Bronchial epithelial cell (primary cell): ENCODE data around the gene SLC25A12. TPM values are rescaled to one million over a fixed set of nuclear protein-coding genes. Genes with fewer than 3 reads are reported as not detected.
A peak's percentile ranks its signal among the peaks of the same experiment; 100 is the strongest.

Source experiments
- DNase-seq: peaks from one replicate; pipeline ENCODE4 v3.0.0-alpha.2; 2010; ENCODE audit warnings: low read depth
- FAIRE-seq: peaks from 2 replicates; lab custom pipeline; 2011; peaks lifted over from hg19 to GRCh38; lab: Jason Lieb, UNC
- H3K27me3 ChIP-seq: 2 replicates; pipeline ENCODE4 v1.5.1; 2011; ENCODE audit warnings: low read length; ENCODE audit not compliant: control insufficient read depth, insufficient read depth
- H3K36me3 ChIP-seq: 2 replicates; pipeline ENCODE4 v1.5.1; 2011; ENCODE audit warnings: low read length; ENCODE audit not compliant: control insufficient read depth, insufficient read depth
- H3K4me3 ChIP-seq: 2 replicates; pipeline ENCODE4 v1.5.1; 2011; ENCODE audit warnings: mild to moderate bottlenecking, low read depth, low read length, control low read depth
- CTCF ChIP-seq: IDR thresholded peaks from 2 replicates; pipeline ENCODE4 v1.5.1; 2011; ENCODE audit warnings: mild to moderate bottlenecking, moderate library complexity, low read length, control low read depth, inconsistent platforms; ENCODE audit not compliant: insufficient read depth, severe bottlenecking
- total RNA-seq: library from RNA; depleted of rRNA; stranded (reverse); fragments of >200 nt; gene quantifications from 2 replicates; pipeline ENCODE4 v1.2.1, GENCODE V29; 2014

SLC25A12 gene
- 7.2 and 9.5 TPM in 2 replicates for total RNA-seq

- H3K36me3 ChIP-seq, result no peaks in the 10 kb centered on the region
- H3K27me3 ChIP-seq, result no peaks in the 10 kb centered on the region
- DNase-seq (peak; percentile 61), FAIRE-seq (no peak)
- H3K4me3 ChIP-seq, result peak within 1 kb of the TSS; percentile 85
- TF ChIP-seq CTCF, result no peak
These were observed at the start of gene SLC25A12 for GRCh38 chr2:171893824-171894611. Gene SLC25A12 (minus strand): TSS chr2:171894244. CDS start chr2:171894214, 30 bp downstream.

- Histone ChIP-seq H3K36me3 (no peaks in the 10 kb centered on the region), H3K27me3 (no peaks in the 10 kb centered on the region), H3K4me3 (no peak overlapping the region)
- TF ChIP-seq CTCF, result no peak
- no peak for DNase-seq
- FAIRE-seq, result no peak
These were observed 47.3 kb upstream of the SLC25A12 start for GRCh38 chr2:171941316-171941699.

DNA sequence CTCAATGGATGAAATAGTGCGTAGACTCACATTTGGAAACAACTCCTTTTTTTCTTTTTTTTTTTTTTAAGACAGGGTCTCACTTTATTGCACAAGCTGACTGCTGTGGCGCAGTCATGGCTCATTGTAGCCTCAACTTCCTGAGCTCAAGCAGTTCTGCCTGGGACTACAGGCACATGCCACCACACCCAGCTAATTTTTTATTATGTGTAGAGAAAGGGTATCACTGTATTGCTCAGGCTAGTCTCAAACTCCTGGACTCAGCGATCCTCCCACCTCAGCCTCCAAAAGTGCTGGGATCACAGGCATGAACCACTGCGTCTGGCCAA, 45.7 kb upstream of the SLC25A12 start:
- no peak overlapping the region for H3K4me3 ChIP-seq

DNA sequence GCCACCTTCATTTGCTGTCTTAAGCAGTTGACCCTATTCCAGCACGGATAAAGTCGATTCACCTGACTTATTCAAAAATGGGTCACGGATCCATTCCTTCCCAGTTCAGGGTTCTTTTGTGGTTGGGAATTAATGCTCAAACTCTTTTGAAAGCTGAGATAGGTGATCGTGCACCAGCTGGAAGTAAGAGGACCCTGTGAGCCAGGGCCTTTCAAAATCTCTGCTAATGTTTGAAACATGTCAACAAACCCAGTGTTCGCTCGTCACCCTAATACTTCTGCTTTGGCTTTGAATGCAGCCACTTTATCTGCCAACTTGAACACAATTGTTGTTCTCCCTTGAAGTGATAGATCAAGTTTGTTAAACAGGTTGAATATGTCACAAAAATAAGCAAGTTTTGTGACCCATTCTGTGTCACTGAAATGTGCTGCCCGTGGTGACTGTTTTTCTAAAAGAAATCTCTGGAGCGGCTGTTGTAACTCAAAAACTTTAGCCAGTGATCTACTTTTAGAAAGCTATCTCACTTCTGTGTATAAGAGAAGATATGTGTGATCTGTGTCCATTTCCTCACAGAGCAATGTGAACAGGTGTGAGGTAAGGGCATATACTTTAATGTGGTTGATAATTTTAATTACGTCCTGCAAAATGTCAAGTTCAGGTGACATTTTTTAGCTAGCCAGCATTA, 45.2 kb upstream of the SLC25A12 start:
- no peak for TF ChIP-seq CTCF
- no peaks in the 10 kb centered on the region for H3K36me3 ChIP-seq
- DNase-seq (no peak), FAIRE-seq (no peak)
- no peak overlapping the region for H3K4me3 ChIP-seq
- no peaks in the 10 kb centered on the region for H3K27me3 ChIP-seq

More for the DNA sequence above, 45.7 kb upstream of the SLC25A12 start:
- H3K27me3 ChIP-seq, result no peaks in the 10 kb centered on the region
- DNase-seq, result no peak
- H3K36me3 ChIP-seq, result no peaks in the 10 kb centered on the region
- no peak for TF ChIP-seq CTCF
- FAIRE-seq, result no peak

GRCh38 chr2:171930385-171930784, 36.3 kb upstream of the SLC25A12 start:
- no peak for FAIRE-seq
- Histone ChIP-seq H3K36me3 (peaks cover 3% of the 10 kb centered on the region), H3K27me3 (no peaks in the 10 kb centered on the region), H3K4me3 (no peak overlapping the region)
- no peak for DNase-seq
- no peak for TF ChIP-seq CTCF
